Occipital lobe (tissue), 2 donors: ENCODE measurements around the gene LILRA2. TPM values are rescaled to one million over a fixed set of nuclear protein-coding genes. Genes with fewer than 3 reads are reported as not detected.
"Not testable (repeated sequence)": the region's sequence is repeated elsewhere in the genome, so short reads cannot be mapped to it uniquely, and the experiment has no call there.

Experiments
- DNase-seq: peaks from one replicate; lab custom pipeline; 2025; lab: John Stamatoyannopoulos, UW
- total RNA-seq: library from RNA; depleted of rRNA; stranded (reverse); fragments of >200 nt; gene quantifications from one replicate; pipeline ENCODE4 v1.2.3, GENCODE V29; 2014

The LILRA2 gene
- total RNA-seq, 1 donor from 2014 or later: 0.94 TPM

GRCh38 chr19:54609356-54609791 lies 35.8 kb downstream of the LILRA2 start:
- no peak for DNase-seq

GRCh38 chr19:54612428-54612827 lies 38.8 kb downstream of the LILRA2 start:
- DNase-seq: no peak

DNA sequence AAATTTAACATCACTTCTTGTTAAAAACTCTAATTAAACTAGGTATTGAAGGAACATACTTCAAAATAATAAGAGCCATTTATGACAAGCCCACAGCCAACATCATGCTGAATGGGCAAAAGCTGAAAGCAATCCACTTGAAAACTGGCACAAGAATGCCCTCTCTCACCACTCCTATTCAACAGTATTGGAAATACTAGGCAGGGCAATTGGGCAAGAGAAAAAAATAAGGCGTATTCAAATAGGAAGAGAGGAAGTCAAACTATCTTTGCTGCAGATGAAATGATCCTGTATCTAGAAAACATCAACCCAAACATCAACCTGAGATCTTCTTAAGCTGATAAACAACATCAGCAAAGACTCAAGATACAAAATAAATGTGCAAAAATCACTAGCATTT lies 41.1 kb downstream of the LILRA2 start:
- DNase-seq: no peak

DNA sequence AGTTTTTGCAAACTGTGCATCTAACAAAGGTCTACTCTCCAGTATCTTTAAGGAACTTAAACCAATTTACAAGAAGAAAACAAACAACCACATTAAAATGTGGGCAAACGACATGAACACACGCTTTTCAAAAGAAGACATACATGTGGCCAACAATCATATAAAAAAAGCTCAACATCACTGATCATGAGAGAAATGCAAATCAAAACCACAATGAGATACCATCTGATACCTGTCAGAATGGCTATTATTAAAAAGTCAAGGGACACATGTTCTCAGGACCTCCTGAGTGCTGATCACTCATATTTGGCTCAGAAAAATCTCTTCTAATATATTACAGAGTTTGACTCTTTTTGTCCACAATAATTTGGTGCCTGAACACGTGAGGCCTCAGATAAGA lies 42.5 kb downstream of the LILRA2 start:
- DNase-seq: no peak

DNA sequence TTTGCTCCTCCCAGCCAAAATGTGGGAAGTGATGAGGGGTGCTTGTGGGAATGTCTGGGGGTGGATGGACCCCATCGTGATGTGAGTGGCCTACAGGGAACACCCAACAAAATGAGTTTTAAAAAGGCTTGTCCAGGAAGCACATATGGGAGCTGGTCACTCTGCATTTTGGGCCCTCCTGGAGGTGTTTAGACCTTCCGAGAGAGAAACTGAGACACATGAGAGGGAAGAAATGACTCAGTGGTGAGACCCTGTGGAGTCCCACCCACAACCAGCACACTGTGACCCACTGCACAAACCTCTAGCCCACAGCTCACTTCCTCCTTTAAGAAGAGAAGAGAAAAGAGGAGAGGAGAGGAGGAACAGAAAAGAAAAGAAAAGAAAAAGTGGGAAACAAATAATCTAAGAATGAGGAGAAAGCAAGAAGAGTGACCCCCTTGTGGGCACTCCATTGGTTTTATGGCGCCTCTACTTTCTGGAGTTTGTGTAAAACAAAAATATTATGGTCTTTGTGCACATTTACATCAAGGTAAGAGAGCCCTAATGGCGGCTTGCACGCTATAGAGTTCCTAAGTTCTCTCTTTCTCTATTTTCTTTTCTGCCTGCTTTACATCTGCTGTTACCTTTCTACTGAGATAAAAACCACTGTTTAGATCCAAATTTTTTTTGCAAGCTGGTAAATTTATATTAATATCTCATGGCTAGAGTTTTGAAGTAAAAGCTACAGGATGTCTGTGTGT lies 43.4 kb downstream of the LILRA2 start:
- no peak for DNase-seq

GRCh38 chr19:54620464-54620863 lies 46.9 kb downstream of the LILRA2 start:
- no peak for DNase-seq

DNA sequence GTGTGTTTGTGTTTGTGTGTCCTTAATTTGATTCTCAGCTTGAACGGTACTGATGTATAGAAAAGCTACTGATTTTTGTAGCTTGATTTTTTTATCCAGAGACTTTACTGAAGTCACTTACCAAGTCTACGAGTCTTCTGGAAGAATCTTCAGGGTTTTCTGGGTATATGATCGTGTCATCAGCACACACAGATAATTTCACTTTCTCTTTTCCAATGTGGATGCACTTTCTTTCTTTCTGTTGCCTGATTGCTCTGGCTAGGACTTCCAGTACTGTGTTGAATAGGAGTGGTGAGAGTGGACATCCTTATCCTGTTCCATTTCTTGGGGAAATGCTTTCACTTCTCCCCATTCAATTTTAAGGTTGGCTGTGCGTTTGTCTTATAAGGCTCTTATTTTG lies 48.8 kb downstream of the LILRA2 start:
- DNase-seq: no peak

- not testable (repeated sequence) for DNase-seq
These were observed 50.6 kb downstream of the LILRA2 start for GRCh38 chr19:54624234-54624633.

DNA sequence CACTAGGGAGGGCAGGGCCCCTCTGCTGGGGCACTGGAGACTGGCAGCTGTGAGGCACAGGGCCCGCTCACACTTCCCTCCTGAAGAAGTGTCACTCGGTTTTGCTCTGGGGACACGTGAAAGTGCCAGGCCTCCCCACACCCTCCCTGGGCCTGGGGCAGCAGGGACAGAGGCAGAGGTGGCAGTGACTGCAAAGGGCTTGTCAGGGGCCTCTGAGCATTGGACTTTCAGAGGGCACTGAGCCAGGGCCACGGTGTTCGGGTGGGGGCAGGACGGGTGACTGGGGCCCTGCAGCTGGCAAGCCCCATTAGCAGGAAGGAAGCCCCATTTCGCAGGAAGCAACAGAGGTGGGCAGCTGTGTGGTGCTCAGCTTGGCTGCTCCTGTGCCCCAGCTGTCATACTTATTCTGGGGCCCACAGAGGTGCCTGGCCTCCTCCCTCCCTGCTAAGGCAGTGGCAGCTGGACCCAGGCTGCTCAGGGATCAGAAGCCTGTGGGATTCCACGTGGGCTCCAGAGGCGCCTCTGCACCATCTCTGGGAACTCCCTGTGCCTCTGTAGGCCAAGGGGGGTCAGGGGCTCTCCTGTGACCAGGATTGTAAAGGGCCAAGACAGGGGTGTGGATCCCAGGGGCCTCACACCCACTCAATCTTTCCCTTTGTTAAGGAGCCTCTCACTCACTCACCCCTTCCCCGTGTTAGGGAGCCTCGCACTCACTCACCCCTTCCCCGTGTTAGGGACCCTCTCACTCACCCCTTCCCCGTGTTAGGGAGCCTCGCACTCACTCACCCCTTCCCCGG lies 51.5 kb downstream of the LILRA2 start:
- not testable (repeated sequence) for DNase-seq

DNA sequence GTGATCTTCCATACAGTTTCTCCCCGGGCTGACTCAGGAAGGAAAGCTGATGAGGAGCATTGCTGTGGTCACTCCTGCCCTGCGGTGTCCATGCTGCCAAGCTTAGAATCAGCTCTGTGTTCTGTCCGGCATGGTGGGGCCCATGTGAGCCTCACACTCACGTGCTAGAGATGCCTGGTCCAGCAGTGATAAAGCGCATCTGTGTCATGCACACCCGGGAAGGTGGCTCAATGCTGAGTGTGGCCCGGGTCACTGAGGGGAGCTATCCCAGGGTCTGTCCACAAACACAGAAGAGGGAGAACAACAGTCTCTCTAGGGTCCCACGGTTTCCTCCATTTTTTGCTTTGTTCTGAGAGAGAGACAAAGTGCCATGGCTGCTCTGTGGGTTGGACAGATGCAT lies 53.2 kb downstream of the LILRA2 start:
- DNase-seq: no peak

- not testable (repeated sequence) for DNase-seq
These were observed 54.3 kb downstream of the LILRA2 start for GRCh38 chr19:54627912-54628311.

GRCh38 chr19:54630262-54630661 lies 56.7 kb downstream of the LILRA2 start, which contains the start of gene LILRB1:
TSS of gene LILRB1 (plus strand) at chr19:54630484. CDS start at chr19:54631074, 590 bp downstream.
- DNase-seq: not testable (repeated sequence)

- no peak for DNase-seq
These were observed 57.2 kb downstream of the LILRA2 start for GRCh38 chr19:54630782-54631181.

- not testable (repeated sequence) for DNase-seq
These were observed 58.1 kb downstream of the LILRA2 start for GRCh38 chr19:54631489-54632337.

- DNase-seq: not testable (repeated sequence)
These were observed 58.9 kb downstream of the LILRA2 start for GRCh38 chr19:54632517-54632916.

- DNase-seq: no peak
These were observed 59.8 kb downstream of the LILRA2 start for GRCh38 chr19:54633401-54633800.

GRCh38 chr19:54636081-54636480 lies 62.5 kb downstream of the LILRA2 start:
- not testable (repeated sequence) for DNase-seq

- no peak for DNase-seq
These were observed 65.1 kb downstream of the LILRA2 start for GRCh38 chr19:54638683-54639082.
